Neural progenitor cell (in vitro differentiated cells): ENCODE data around the gene UQCC3.
"Not testable (repeated sequence)": the region's sequence is repeated elsewhere in the genome, so short reads cannot be mapped to it uniquely, and the experiment has no call there.

Source experiments
- CTCF ChIP-seq: fragments of 200-600 bp; sonication (generic); IDR thresholded peaks from 2 replicates; pipeline ENCODE4 v1.5.1; 2017; ENCODE audit warnings: antibody characterized with exemption, mild to moderate bottlenecking
- EZH2 ChIP-seq: fragments of 200-600 bp; sonication (generic); IDR thresholded peaks from 2 replicates; pipeline ENCODE4 v1.6.1; 2017; ENCODE audit warnings: antibody characterized with exemption, mild to moderate bottlenecking, moderate library complexity
- EZH2phosphoT487 ChIP-seq: fragments of 200-600 bp; sonication (generic); IDR thresholded peaks from 2 replicates; pipeline ENCODE4 v1.6.1; 2017; ENCODE audit warnings: antibody characterized with exemption

- not testable (repeated sequence) for TF ChIP-seq CTCF, EZH2, EZH2phosphoT487
Measured at GRCh38 chr11:62693624-62694023, 22.2 kb downstream of the UQCC3 start.
